CD4-positive, alpha-beta T cell (primary cell): ENCODE data around the gene TPSB2. TPM values are rescaled to one million over a fixed set of nuclear protein-coding genes. Genes with fewer than 3 reads are reported as not detected.

Experiments used
- ATAC-seq: fragments of 200-7000 bp; cut with Tn5 transposase; one replicate; pipeline ENCODE4 v1.10.0; 2022; ENCODE audit warnings: mild to moderate bottlenecking; ENCODE audit not compliant: poor library complexity
- CTCF ChIA-PET: fragments of 350-600 bp; sonication (Branson Sonifier 250); formaldehyde crosslinking; loops from one replicate; lab custom pipeline; 2021; ENCODE audit warnings: antibody characterized with exemption, inconsistent platforms; lab: Charles Lee
- POLR2A ChIA-PET: fragments of 350-600 bp; sonication (Branson Sonifier 250); formaldehyde crosslinking; loops from one replicate; lab custom pipeline; 2021; ENCODE audit warnings: antibody characterized with exemption, inconsistent platforms; lab: Charles Lee
- DNase-seq, 14 experiments: peaks; one replicate each; pipeline ENCODE4 v3.0.0-alpha.2; 2013 to 2020; ENCODE audit warnings: mixed read lengths in 2 of 14
- H3K27ac ChIP-seq, 2 donors: one replicate each; pipeline versions ENCODE4 v1.5.1 to v1.7.0; 2013; ENCODE audit warnings: low read length in 2 of 2, low read depth in 1 of 2, mild to moderate bottlenecking in 1 of 2
- H3K27me3 ChIP-seq, 2 experiments: 1 replicate in 1 of 2; 2 replicates in 1 of 2; pipeline versions ENCODE4 v1.6.1 to v1.7.0; 2013; ENCODE audit warnings: low read length in 2 of 2, control low read depth in 1 of 2, mild to moderate bottlenecking in 1 of 2, moderate library complexity in 1 of 2; ENCODE audit not compliant: insufficient read depth in 2 of 2, control insufficient read depth in 1 of 2
- H3K36me3 ChIP-seq: one replicate; pipeline ENCODE4 v1.6.1; 2013; ENCODE audit warnings: low read length, control low read depth; ENCODE audit not compliant: insufficient read depth
- H3K4me1 ChIP-seq: one replicate; pipeline ENCODE4 v1.6.1; 2013; ENCODE audit warnings: low read length, control low read depth; ENCODE audit not compliant: insufficient read depth
- H3K4me3 ChIP-seq: one replicate; pipeline ENCODE4 v1.5.1; 2013; ENCODE audit warnings: mild to moderate bottlenecking, low read length, moderate library complexity
- H3K9me3 ChIP-seq, 2 experiments: 1 replicate in 1 of 2; 2 replicates in 1 of 2; pipeline versions ENCODE4 v1.6.1 to v1.7.0; 2013; ENCODE audit warnings: low read length in 2 of 2, mild to moderate bottlenecking in 2 of 2, control low read depth in 1 of 2, moderate library complexity in 1 of 2; ENCODE audit not compliant: control insufficient read depth in 1 of 2, insufficient read depth in 1 of 2
- H3K27ac Mint-ChIP-seq: one replicate; pipeline ENCODE4 v1.8.0; 2020; ENCODE audit warnings: mixed read lengths
- H3K27me3 Mint-ChIP-seq: one replicate; pipeline ENCODE4 v1.8.0; 2021; ENCODE audit warnings: mixed read lengths
- H3K36me3 Mint-ChIP-seq: one replicate; pipeline ENCODE4 v1.8.0; 2021; ENCODE audit warnings: low read depth, mixed read lengths
- H3K4me1 Mint-ChIP-seq: one replicate; pipeline ENCODE4 v1.8.0; 2021; ENCODE audit warnings: low read depth, mixed read lengths
- H3K4me3 Mint-ChIP-seq: one replicate; pipeline ENCODE4 v1.8.0; 2020; ENCODE audit warnings: mild to moderate bottlenecking, mixed read lengths
- H3K9me3 Mint-ChIP-seq: one replicate; pipeline ENCODE4 v1.8.0; 2020; ENCODE audit warnings: mixed read lengths
- intact Hi-C, 2 experiments: fragments of 100-400 bp; cut with DNase I in 1 of 2; cut with micrococcal nuclease in 1 of 2; formaldehyde crosslinking; loops; one replicate each; pipeline versions ENCODE4 v1.15.1 to v1.9.0; 2023 to 2025; cut with DNase I, micrococcal nuclease
- total RNA-seq, 174 experiments: library from RNA in 2 of 174; stranded (reverse) in 2 of 174; gene quantifications; one replicate each; pipeline ENCODE4 v1.2.3 and lab custom pipeline; 2021 to 2026
- TF ChIP-seq, protein P1 (sequence below): fragments of 200-600 bp; IDR thresholded peaks from one replicate; pipeline ENCODE4 v1.8.0; 2022; ENCODE audit warnings: antibody characterized with exemption, mild to moderate bottlenecking

TPSB2 gene
- total RNA-seq, 2 experiments from 2014 or later, result not detected

DNA sequence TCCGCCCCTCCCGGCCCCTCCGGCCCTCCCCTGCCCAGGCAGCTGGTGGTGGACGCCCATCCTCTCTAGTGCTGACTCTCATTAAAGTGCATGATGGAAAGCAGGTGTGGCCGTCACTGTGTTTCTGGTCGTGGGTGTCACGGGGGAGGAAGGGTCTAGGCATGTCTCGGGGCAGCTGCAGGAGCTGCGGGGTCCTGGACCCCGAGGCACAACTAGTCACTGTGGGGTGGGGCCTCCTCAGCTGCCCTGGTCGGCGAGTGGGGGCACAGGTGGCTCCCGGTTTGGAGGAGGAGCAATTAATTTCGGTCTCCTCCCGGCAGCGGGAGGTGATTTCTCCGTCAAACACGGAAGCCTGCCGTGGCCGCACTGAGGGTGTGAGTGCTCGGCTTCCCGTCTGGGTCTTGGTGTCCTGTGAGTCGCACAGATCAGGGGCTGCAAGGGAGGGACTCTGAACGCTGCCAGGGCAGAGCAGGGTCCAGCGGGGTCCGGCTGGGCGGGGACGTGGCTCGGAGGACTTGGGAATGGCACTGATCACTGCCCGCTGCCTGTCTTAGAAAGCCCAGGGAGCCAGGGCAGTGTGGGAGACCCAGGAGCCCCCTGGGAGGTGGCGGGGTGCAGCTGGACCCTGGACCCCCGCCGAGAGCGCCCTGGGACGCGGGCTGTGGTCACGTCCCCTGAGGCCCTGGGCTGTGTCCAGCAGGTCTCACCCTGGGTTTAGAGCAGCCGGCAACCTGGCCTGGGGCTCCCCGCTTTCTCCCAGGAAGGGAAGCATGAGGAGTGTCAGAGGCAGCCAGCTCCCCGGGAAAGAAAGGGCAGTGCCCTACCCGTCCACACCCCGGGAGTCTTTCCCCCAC, 29.1 kb upstream of the TPSB2 start:
- H3K4me1 ChIP-seq, result peaks cover 11% of the 10 kb centered on the region
- POLR2A ChIA-PET, result no interaction called here
- CTCF ChIA-PET, result no interaction called here
- peaks cover 23% of the 10 kb centered on the region for H3K27me3 Mint-ChIP-seq
- H3K4me3 ChIP-seq, result peak overlapping the region; percentile 5
- intact Hi-C loops, result no loop called here
- H3K4me1 Mint-ChIP-seq, result peaks cover 5% of the 10 kb centered on the region
- H3K36me3 Mint-ChIP-seq, result no peaks in the 10 kb centered on the region
- no peaks in the 10 kb centered on the region for H3K9me3 Mint-ChIP-seq
- no peaks in the 10 kb centered on the region for H3K36me3 ChIP-seq
- no peak overlapping the region for H3K27ac Mint-ChIP-seq
- DNase-seq (peak in 2 of 14 experiments; percentile 3 to 7), ATAC-seq (no peak)
- TF ChIP-seq, protein P1, sequence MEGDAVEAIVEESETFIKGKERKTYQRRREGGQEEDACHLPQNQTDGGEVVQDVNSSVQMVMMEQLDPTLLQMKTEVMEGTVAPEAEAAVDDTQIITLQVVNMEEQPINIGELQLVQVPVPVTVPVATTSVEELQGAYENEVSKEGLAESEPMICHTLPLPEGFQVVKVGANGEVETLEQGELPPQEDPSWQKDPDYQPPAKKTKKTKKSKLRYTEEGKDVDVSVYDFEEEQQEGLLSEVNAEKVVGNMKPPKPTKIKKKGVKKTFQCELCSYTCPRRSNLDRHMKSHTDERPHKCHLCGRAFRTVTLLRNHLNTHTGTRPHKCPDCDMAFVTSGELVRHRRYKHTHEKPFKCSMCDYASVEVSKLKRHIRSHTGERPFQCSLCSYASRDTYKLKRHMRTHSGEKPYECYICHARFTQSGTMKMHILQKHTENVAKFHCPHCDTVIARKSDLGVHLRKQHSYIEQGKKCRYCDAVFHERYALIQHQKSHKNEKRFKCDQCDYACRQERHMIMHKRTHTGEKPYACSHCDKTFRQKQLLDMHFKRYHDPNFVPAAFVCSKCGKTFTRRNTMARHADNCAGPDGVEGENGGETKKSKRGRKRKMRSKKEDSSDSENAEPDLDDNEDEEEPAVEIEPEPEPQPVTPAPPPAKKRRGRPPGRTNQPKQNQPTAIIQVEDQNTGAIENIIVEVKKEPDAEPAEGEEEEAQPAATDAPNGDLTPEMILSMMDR, result no peak
- no peak overlapping the region for H3K4me3 Mint-ChIP-seq
- peaks cover 30 to 36% of the 10 kb centered on the region in 2 experiments for H3K27me3 ChIP-seq
- H3K27ac ChIP-seq, result no peak overlapping the region
- H3K9me3 ChIP-seq, result peaks cover 0 to 11% of the 10 kb centered on the region in 2 experiments

DNA sequence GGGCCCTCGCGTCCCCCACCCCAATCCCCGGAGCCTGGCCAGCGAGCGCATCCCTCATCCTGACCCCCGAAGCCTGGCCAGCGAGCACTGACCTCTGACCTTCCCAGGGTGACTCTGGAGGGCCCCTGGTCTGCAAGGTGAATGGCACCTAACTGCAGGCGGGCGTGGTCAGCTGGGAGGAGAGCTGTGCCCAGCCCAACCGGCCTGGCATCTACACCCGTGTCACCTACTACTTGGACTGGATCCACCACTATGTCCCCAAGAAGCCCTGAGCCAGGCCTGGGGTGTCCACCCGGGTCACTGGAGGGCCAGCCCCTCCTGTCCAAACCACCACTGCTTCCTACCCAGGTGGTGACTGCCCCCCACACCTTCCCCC, 28.2 kb upstream of the TPSB2 start:
- TF ChIP-seq, protein P1, result no peak
- Histone ChIP-seq H3K27me3 (peaks cover 30 to 36% of the 10 kb centered on the region in 2 experiments), H3K9me3 (peaks cover 0 to 11% of the 10 kb centered on the region in 2 experiments), H3K36me3 (no peaks in the 10 kb centered on the region), H3K4me1 (peaks cover 11% of the 10 kb centered on the region), H3K27ac (no peak overlapping the region), H3K4me3 (no peak overlapping the region)
- POLR2A ChIA-PET, result no interaction called here
- CTCF ChIA-PET, result no interaction called here
- Mint-ChIP-seq H3K27ac (no peak overlapping the region), H3K36me3 (no peaks in the 10 kb centered on the region), H3K4me3 (no peak overlapping the region), H3K4me1 (peaks cover 5% of the 10 kb centered on the region), H3K27me3 (peaks cover 23% of the 10 kb centered on the region), H3K9me3 (no peaks in the 10 kb centered on the region)
- ATAC-seq, result no peak
- intact Hi-C loops, result no loop called here
- DNase-seq, result no peak

DNA sequence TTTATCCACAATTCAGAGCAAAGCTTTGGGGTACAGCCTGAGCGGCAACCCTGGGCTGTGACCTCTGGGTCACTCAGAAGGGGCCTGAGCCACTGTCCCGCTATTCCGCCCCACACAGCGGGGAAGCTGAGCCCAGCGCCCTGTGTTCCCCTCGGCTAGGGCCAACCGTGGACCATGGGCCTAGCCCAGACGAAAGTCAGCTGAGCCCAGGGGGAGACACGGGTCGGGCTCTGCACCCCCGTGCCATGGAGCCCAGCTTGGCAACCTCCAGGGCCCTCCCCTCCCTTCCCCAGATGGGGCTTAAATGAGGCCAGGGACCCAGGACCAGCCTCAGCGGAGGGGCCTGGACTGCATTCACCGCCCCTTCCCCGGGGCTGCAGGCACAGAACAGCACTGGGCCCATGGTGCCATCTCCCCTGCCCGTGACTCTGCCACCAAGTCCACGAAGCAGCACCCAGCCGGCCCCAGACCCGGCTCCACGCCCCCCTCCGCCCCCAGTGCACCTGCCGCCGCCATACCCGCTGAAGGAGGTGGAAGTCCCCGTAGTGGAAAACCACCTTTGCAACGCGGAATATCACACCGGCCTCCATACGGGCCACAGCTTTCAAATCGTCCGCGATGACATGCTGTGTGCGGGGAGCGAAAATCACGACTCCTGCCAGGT, 27.7 kb upstream of the TPSB2 start:
- H3K36me3 ChIP-seq, result no peaks in the 10 kb centered on the region
- peaks cover 0 to 11% of the 10 kb centered on the region in 2 experiments for H3K9me3 ChIP-seq
- no peak overlapping the region for H3K4me3 ChIP-seq
- no peak overlapping the region for H3K4me3 Mint-ChIP-seq
- ChIA-PET CTCF (no interaction called here), POLR2A (no interaction called here)
- H3K27me3 ChIP-seq, result peaks cover 30 to 36% of the 10 kb centered on the region in 2 experiments
- H3K9me3 Mint-ChIP-seq, result no peaks in the 10 kb centered on the region
- peaks cover 11% of the 10 kb centered on the region for H3K4me1 ChIP-seq
- ATAC-seq (no peak), DNase-seq (no peak)
- peaks cover 5% of the 10 kb centered on the region for H3K4me1 Mint-ChIP-seq
- no peaks in the 10 kb centered on the region for H3K36me3 Mint-ChIP-seq
- peaks cover 23% of the 10 kb centered on the region for H3K27me3 Mint-ChIP-seq
- intact Hi-C loops, result no loop called here
- TF ChIP-seq, protein P1, result no peak
- no peak overlapping the region for H3K27ac Mint-ChIP-seq
- no peak overlapping the region for H3K27ac ChIP-seq
